ENCODE results near the gene FLNC. TPM values are rescaled to one million over a fixed set of nuclear protein-coding genes. Genes with fewer than 3 reads are reported as not detected.

Gene FLNC
- total and polyA plus RNA-seq, 9 of the 15 experiments (the other 6 are each of a cell fraction or from before 2014, with no cell fraction given) = 0.90 to 155 (median 28.8) TPM

DNA sequence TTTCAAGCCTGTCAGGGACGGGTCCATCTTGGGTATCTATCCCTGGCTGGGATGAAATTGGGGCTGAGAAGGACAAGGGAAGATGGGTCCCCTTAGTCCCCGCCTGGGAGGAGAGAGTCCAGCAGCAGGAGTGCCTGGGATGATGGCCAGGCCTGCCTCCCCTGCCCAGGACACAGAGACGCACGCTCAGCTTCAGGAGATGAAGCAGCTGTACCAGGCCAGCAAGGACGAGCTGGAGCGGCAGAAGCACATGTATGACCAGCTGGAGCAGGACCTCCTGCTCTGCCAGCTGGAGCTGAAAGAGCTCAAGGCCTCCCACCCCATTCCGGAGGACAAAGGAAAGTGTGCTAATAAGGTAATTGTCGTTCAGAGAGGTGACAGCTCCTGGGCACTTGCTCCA, 23.0 kb upstream of the FLNC start (continued):
- TF ChIP-seq, protein P1, sequence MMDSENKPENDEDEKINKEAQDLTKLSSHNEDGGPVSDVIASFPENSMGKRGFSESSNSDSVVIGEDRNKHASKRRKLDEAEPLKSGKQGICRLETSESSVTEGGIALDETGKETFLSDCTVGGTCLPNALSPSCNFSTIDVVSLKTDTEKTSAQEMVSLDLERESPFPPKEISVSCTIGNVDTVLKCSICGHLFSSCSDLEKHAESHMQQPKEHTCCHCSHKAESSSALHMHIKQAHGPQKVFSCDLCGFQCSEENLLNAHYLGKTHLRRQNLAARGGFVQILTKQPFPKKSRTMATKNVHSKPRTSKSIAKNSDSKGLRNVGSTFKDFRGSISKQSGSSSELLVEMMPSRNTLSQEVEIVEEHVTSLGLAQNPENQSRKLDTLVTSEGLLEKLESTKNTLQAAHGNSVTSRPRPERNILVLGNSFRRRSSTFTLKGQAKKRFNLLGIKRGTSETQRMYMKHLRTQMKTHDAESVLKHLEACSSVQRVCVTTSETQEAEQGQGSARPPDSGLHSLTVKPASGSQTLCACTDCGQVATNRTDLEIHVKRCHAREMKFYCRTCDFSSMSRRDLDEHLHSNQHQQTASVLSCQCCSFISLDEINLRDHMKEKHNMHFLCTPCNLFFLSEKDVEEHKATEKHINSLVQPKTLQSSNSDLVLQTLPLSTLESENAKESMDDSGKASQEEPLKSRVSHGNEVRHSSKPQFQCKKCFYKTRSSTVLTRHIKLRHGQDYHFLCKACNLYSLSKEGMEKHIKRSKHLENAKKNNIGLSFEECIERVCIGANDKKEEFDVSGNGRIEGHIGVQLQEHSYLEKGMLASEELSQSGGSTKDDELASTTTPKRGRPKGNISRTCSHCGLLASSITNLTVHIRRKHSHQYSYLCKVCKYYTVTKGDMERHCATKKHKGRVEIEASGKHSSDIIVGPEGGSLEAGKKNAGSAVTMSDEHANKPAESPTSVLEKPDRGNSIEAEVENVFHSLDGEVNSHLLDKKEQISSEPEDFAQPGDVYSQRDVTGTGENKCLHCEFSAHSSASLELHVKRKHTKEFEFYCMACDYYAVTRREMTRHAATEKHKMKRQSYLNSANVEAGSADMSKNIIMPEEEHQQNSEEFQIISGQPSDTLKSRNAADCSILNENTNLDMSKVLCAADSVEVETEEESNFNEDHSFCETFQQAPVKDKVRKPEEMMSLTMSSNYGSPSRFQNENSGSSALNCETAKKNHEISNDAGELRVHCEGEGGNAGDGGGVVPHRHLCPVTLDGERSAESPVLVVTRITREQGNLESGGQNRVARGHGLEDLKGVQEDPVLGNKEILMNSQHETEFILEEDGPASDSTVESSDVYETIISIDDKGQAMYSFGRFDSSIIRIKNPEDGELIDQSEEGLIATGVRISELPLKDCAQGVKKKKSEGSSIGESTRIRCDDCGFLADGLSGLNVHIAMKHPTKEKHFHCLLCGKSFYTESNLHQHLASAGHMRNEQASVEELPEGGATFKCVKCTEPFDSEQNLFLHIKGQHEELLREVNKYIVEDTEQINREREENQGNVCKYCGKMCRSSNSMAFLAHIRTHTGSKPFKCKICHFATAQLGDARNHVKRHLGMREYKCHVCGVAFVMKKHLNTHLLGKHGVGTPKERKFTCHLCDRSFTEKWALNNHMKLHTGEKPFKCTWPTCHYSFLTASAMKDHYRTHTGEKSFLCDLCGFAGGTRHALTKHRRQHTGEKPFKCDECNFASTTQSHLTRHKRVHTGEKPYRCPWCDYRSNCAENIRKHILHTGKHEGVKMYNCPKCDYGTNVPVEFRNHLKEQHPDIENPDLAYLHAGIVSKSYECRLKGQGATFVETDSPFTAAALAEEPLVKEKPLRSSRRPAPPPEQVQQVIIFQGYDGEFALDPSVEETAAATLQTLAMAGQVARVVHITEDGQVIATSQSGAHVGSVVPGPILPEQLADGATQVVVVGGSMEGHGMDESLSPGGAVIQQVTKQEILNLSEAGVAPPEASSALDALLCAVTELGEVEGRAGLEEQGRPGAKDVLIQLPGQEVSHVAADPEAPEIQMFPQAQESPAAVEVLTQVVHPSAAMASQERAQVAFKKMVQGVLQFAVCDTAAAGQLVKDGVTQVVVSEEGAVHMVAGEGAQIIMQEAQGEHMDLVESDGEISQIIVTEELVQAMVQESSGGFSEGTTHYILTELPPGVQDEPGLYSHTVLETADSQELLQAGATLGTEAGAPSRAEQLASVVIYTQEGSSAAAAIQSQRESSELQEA (IDR thresholded peaks at IDR 0.05; ENCODE audit: low read depth) = no peak
- TF ChIP-seq ZNF696 (CRISPR knock-in tag; conservative IDR thresholded peaks at IDR 0.05) (no peak), POU5F1 (IDR thresholded peaks at IDR 0.05; ENCODE audit: borderline replicate concordance, low read depth, low read length, partially characterized antibody) (no peak), POLR2G (IDR thresholded peaks at IDR 0.05; ENCODE audit: low read depth, low read length) (no peak), CUX1 (CRISPR knock-in tag; IDR thresholded peaks at IDR 0.05) (no peak)
- TF ChIP-seq, protein P2, sequence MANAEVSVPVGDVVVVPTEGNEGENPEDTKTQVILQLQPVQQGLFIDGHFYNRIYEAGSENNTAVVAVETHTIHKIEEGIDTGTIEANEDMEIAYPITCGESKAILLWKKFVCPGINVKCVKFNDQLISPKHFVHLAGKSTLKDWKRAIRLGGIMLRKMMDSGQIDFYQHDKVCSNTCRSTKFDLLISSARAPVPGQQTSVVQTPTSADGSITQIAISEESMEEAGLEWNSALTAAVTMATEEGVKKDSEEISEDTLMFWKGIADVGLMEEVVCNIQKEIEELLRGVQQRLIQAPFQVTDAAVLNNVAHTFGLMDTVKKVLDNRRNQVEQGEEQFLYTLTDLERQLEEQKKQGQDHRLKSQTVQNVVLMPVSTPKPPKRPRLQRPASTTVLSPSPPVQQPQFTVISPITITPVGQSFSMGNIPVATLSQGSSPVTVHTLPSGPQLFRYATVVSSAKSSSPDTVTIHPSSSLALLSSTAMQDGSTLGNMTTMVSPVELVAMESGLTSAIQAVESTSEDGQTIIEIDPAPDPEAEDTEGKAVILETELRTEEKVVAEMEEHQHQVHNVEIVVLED (CRISPR knock-in tag; IDR thresholded peaks at IDR 0.05) = no peak
